Lung (tissue), 12 donors: ENCODE measurements around the gene HIVEP1. TPM values are rescaled to one million over a fixed set of nuclear protein-coding genes. Genes with fewer than 3 reads are reported as not detected.

Experiments used
- ATAC-seq: fragments of 200-7000 bp; cut with Tn5 transposase; one replicate; pipeline ENCODE4 v1.9.1; 2020; ENCODE audit warnings: moderate number of reproducible peaks; ENCODE audit not compliant: insufficient read depth, low FRiP score
- DNase-seq, 3 donors: peaks; one replicate each; pipeline ENCODE4 v3.0.0-alpha.2; 2013 to 2017
- H3K27ac ChIP-seq, 2 donors: one replicate each; pipeline ENCODE4 v1.5.1; 2013; ENCODE audit warnings: mild to moderate bottlenecking in 2 of 2, moderate library complexity in 2 of 2, control low read depth in 1 of 2, inconsistent platforms in 1 of 2, low read depth in 1 of 2, low read length in 1 of 2
- H3K27me3 ChIP-seq, 3 donors: one replicate each; pipeline ENCODE4 v1.5.1; 2013; ENCODE audit warnings: low read length in 2 of 3; ENCODE audit not compliant: control insufficient read depth in 3 of 3, insufficient read depth in 3 of 3
- H3K36me3 ChIP-seq, 4 donors: one replicate each; pipeline ENCODE4 v1.5.1; 2013; ENCODE audit warnings: low read length in 4 of 4, mild to moderate bottlenecking in 1 of 4, moderate library complexity in 1 of 4; ENCODE audit not compliant: control insufficient read depth in 4 of 4, insufficient read depth in 4 of 4
- H3K4me1 ChIP-seq, 5 donors: one replicate each; pipeline ENCODE4 v1.5.1; 2013; ENCODE audit warnings: low read length in 5 of 5, mild to moderate bottlenecking in 2 of 5, moderate library complexity in 1 of 5; ENCODE audit not compliant: control insufficient read depth in 5 of 5, insufficient read depth in 5 of 5
- H3K4me3 ChIP-seq: one replicate; pipeline ENCODE4 v1.5.1; 2013; ENCODE audit warnings: mild to moderate bottlenecking, control low read depth, moderate library complexity
- H3K9ac ChIP-seq, 2 donors: one replicate each; pipeline ENCODE4 v1.5.1; 2013; ENCODE audit warnings: low read length in 2 of 2, control low read depth in 1 of 2; ENCODE audit not compliant: insufficient read depth in 1 of 2
- H3K9me3 ChIP-seq, 4 donors: one replicate each; pipeline ENCODE4 v1.5.1; 2013; ENCODE audit warnings: low read length in 3 of 4, mild to moderate bottlenecking in 1 of 4, moderate library complexity in 1 of 4; ENCODE audit not compliant: control insufficient read depth in 4 of 4, insufficient read depth in 3 of 4
- CTCF ChIP-seq: IDR thresholded peaks from 2 replicates; pipeline ENCODE4 v1.5.1; 2012; ENCODE audit warnings: mild to moderate bottlenecking; ENCODE audit errors: control extremely low read depth, extremely low read depth
- WGBS, 2 donors: extraction: QIAGEN DNeasy Blood & Tissue Kit; methylation state at CpG; one replicate each; pipeline ENCODE4 v1.1.7; 2013; 5-methylcytosine and 5-hydroxymethylcytosine counted together
- polyA plus RNA-seq, 2 donors: library from polyadenylated mRNA; stranded (reverse); fragments of 200-250 nt; gene quantifications; one replicate each; pipeline ENCODE4 v1.2.1, GENCODE V29; 2013
- total RNA-seq, 2 donors: library from RNA; depleted of rRNA in 1 of 2; stranded (reverse); fragments of >200 nt in 1 of 2; gene quantifications; one replicate each; pipeline ENCODE4 v1.2.1, GENCODE V29; 2014 to 2021
- donor health status: control.
- donor health status: control.
- donor health status: Bipolar disorder and iron deficiency.
- donor health status: healthy.
- donor health status: DM: yes; HTN: yes; CAD: no.

The HIVEP1 gene
- total and polyA plus RNA-seq, 4 donors, result 3.1 to 49.6 (median 20.5) TPM

GRCh38 chr6:12026833-12027232, 14.7 kb downstream of the HIVEP1 start:
- peaks cover 4 to 22% (median 10%) of the 10 kb centered on the region in 5 donors for H3K4me1 ChIP-seq
- H3K36me3 ChIP-seq, result peaks cover 0 to 19% (median under 1%) of the 10 kb centered on the region in 4 donors
- DNase-seq, result no peak
- no peaks in the 10 kb centered on the region for H3K9me3 ChIP-seq
- H3K4me3 ChIP-seq, result no peak overlapping the region
- ATAC-seq, result no peak
- TF ChIP-seq CTCF, result no peak
- WGBS, 2 donors, result 95 to 97% methylated on average over 1 of the region's 1 CpG
- no peaks in the 10 kb centered on the region for H3K27me3 ChIP-seq
- H3K27ac ChIP-seq, result no peak overlapping the region
- H3K9ac ChIP-seq, result no peak overlapping the region

DNA sequence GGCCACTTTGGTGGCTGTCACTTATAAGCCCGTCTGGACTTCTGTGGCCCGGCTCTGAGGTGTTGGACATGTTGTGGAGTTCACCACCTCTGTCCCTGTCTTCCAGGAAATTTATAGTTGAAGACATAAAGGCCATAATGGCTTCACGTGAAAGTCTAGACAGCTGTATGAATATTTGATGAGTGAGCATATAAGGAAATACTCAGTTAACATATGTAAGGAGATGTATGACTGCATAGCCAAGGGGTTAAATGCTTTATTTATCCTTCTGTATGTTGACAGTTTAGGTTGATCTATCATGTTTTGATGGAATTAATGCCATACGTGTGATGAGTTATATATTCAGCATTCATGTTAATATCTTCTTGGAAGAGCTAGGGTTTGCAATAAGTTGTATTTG, 16.1 kb downstream of the HIVEP1 start:
- H3K36me3 ChIP-seq, result peaks cover 0 to 19% (median under 1%) of the 10 kb centered on the region in 4 donors
- no peaks in the 10 kb centered on the region for H3K9me3 ChIP-seq
- 94 to 98% methylated on average over 4 of the region's 4 CpGs for WGBS, 2 donors
- no peak overlapping the region for H3K4me3 ChIP-seq
- H3K27ac ChIP-seq, result no peak overlapping the region
- peaks cover 4 to 13% (median 9%) of the 10 kb centered on the region in 5 donors for H3K4me1 ChIP-seq
- no peaks in the 10 kb centered on the region for H3K27me3 ChIP-seq
- ATAC-seq, result no peak
- no peak for TF ChIP-seq CTCF
- no peak overlapping the region for H3K9ac ChIP-seq
- no peak for DNase-seq

DNA sequence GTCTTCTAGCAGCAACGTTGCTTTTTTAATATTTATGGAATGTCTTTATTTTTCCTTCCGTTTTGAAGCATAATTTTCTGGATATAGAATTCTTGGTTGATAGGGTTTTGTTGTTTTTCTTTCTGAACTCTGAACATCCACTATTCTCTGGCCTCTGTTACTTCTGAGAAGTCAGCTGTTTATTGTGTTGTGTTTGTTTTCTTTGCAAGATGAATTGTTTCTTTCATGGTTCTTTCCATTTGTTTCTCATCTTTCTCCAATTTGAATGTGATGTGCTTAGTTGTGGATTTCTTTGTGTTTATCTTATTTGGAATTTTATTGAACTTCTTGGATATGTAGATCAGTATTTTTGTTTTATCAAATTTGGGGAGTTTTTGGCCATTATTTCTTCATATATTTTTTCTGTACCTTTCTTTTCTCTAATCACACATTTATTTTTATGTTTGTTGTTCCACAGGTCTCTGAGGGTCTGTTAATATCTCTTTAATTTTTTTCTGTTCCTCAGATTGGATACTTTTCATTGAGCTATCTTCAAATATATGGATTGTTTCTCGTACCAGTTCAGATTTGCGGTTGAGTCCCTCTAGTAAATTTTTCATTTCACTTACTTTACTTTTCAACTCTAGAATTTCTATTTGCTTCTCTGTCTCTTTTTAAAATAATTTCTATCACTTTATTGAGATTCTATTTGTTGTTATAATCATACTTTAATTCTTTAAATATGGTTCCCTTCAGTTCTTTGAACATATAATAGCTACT, 18.0 kb downstream of the HIVEP1 start:
- Histone ChIP-seq H3K9me3 (no peaks in the 10 kb centered on the region), H3K9ac (no peak overlapping the region), H3K4me1 (peaks cover 3 to 15% (median 5%) of the 10 kb centered on the region in 5 donors), H3K27ac (no peak overlapping the region), H3K4me3 (no peak overlapping the region), H3K36me3 (peaks cover 0 to 19% (median under 1%) of the 10 kb centered on the region in 4 donors), H3K27me3 (no peaks in the 10 kb centered on the region)
- no peak for TF ChIP-seq CTCF
- 97% methylated on average over 4 of the region's 4 CpGs for WGBS, 2 donors
- no peak for ATAC-seq
- DNase-seq, result no peak
